HepG2 (cell line): ENCODE data around the gene HDDC3. TPM values are rescaled to one million over a fixed set of nuclear protein-coding genes. Genes with fewer than 3 reads are reported as not detected.

Experiments used
- BRF2 ChIP-seq: sonication (generic); formaldehyde crosslinking; IDR thresholded peaks from 2 replicates; pipeline ENCODE4 v1.8.1; 2022; ENCODE audit warnings: mild to moderate bottlenecking, missing genetic modification reagents
- GLI4 ChIP-seq: sonication (generic); formaldehyde crosslinking; IDR thresholded peaks from 2 replicates; pipeline ENCODE4 v1.5.1; 2020; ENCODE audit warnings: missing genetic modification reagents, mild to moderate bottlenecking, moderate library complexity, borderline replicate concordance
- HES4 ChIP-seq: sonication (generic); formaldehyde crosslinking; IDR thresholded peaks from 2 replicates; pipeline ENCODE4 v1.9.0; 2021; ENCODE audit warnings: mild to moderate bottlenecking, missing genetic modification reagents, borderline replicate concordance
- PLSCR1 ChIP-seq: sonication (generic); formaldehyde crosslinking; IDR thresholded peaks from 2 replicates; pipeline ENCODE4 v1.5.0; 2020; ENCODE audit warnings: missing genetic modification reagents, mild to moderate bottlenecking, borderline replicate concordance
- RCOR2 ChIP-seq: IDR thresholded peaks from 2 replicates; pipeline ENCODE4 v1.6.1; 2016; ENCODE audit warnings: missing biosample characterization, missing genetic modification reagents
- TFDP1 ChIP-seq: IDR thresholded peaks from 2 replicates; pipeline ENCODE4 v1.6.1; 2016; ENCODE audit warnings: missing compliant biosample characterization, missing genetic modification reagents, borderline replicate concordance
- ZFP1 ChIP-seq: IDR thresholded peaks from 2 replicates; pipeline ENCODE4 v1.6.1; 2016
- ZNF24 ChIP-seq: fragments of 450-650 bp; IDR thresholded peaks from 2 replicates; pipeline ENCODE4 v1.6.1; 2017; ENCODE audit warnings: antibody characterized with exemption, mild to moderate bottlenecking
- ZNF670 ChIP-seq: sonication (generic); formaldehyde crosslinking; IDR thresholded peaks from 2 replicates; pipeline ENCODE4 v1.8.0; 2022; ENCODE audit warnings: mild to moderate bottlenecking, missing genetic modification reagents, borderline replicate concordance
- ZNF709 ChIP-seq: sonication (generic); formaldehyde crosslinking; IDR thresholded peaks from 2 replicates; pipeline ENCODE4 v1.5.0; 2020; ENCODE audit warnings: mild to moderate bottlenecking, missing genetic modification reagents
- polyA plus RNA-seq, 8 experiments: library from polyadenylated mRNA; depleted of rRNA in 3 of 8; stranded (reverse) in 7 of 8; unstranded in 1 of 8; fragments of >200 nt; fragmentation: Illumina TruSeq in 4 of 8; extraction: Trizol in 4 of 8; gene quantifications; 2 replicates each; pipeline versions ENCODE4 v1.2.1 to v1.2.3, GENCODE V29; 2011 to 2016; ENCODE audit warnings: low read depth in 4 of 8, missing spikeins in 1 of 8, mixed read lengths in 1 of 8; ENCODE audit not compliant: insufficient read depth in 1 of 8
- total RNA-seq, 5 experiments: library from RNA; depleted of rRNA; stranded (reverse); fragments of >200 nt; fragmentation: Illumina TruSeq; extraction: Trizol; gene quantifications; 2 replicates each; pipeline ENCODE4 v1.2.3, GENCODE V29; 2016; ENCODE audit warnings: low read depth in 1 of 5
- TF ChIP-seq, protein P1 (sequence below): sonication (generic); formaldehyde crosslinking; IDR thresholded peaks from 2 replicates; pipeline ENCODE4 v1.5.0; 2020; ENCODE audit warnings: missing genetic modification reagents
- TF ChIP-seq, protein P2 (sequence below): sonication (generic); formaldehyde crosslinking; IDR thresholded peaks from 2 replicates; pipeline ENCODE4 v1.5.0; 2020; ENCODE audit warnings: mild to moderate bottlenecking, missing genetic modification reagents

Gene HDDC3
- total and polyA plus RNA-seq, 2 of the 13 experiments (the other 11 are each of a cell fraction or from before 2014, with no cell fraction given) = 18.7 to 28.3 TPM

- TF ChIP-seq PLSCR1 (CRISPR knock-in tag) (no peak), BRF2 (CRISPR knock-in tag) (no peak), GLI4 (CRISPR knock-in tag) (no peak), ZNF670 (CRISPR knock-in tag) (no peak), ZFP1 (CRISPR knock-in tag) (no peak), ZNF24 (no peak), HES4 (CRISPR knock-in tag) (no peak; the same call in 1 of the 2 replicates), TFDP1 (CRISPR knock-in tag) (no peak), ZNF709 (CRISPR knock-in tag) (no peak; the same call in 1 of the 2 replicates), RCOR2 (no peak)
- TF ChIP-seq, protein P1, sequence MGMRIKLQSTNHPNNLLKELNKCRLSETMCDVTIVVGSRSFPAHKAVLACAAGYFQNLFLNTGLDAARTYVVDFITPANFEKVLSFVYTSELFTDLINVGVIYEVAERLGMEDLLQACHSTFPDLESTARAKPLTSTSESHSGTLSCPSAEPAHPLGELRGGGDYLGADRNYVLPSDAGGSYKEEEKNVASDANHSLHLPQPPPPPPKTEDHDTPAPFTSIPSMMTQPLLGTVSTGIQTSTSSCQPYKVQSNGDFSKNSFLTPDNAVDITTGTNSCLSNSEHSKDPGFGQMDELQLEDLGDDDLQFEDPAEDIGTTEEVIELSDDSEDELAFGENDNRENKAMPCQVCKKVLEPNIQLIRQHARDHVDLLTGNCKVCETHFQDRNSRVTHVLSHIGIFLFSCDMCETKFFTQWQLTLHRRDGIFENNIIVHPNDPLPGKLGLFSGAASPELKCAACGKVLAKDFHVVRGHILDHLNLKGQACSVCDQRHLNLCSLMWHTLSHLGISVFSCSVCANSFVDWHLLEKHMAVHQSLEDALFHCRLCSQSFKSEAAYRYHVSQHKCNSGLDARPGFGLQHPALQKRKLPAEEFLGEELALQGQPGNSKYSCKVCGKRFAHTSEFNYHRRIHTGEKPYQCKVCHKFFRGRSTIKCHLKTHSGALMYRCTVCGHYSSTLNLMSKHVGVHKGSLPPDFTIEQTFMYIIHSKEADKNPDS (CRISPR knock-in tag) = no peak
- TF ChIP-seq, protein P2, sequence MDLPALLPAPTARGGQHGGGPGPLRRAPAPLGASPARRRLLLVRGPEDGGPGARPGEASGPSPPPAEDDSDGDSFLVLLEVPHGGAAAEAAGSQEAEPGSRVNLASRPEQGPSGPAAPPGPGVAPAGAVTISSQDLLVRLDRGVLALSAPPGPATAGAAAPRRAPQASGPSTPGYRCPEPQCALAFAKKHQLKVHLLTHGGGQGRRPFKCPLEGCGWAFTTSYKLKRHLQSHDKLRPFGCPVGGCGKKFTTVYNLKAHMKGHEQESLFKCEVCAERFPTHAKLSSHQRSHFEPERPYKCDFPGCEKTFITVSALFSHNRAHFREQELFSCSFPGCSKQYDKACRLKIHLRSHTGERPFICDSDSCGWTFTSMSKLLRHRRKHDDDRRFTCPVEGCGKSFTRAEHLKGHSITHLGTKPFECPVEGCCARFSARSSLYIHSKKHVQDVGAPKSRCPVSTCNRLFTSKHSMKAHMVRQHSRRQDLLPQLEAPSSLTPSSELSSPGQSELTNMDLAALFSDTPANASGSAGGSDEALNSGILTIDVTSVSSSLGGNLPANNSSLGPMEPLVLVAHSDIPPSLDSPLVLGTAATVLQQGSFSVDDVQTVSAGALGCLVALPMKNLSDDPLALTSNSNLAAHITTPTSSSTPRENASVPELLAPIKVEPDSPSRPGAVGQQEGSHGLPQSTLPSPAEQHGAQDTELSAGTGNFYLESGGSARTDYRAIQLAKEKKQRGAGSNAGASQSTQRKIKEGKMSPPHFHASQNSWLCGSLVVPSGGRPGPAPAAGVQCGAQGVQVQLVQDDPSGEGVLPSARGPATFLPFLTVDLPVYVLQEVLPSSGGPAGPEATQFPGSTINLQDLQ (CRISPR knock-in tag) = no peak
These were observed 38.9 kb downstream of the HDDC3 start (continued) for GRCh38 chr15:90893175-90894090.
